ENCODE data around the gene DACT3. TPM values are rescaled to one million over a fixed set of nuclear protein-coding genes. Genes with fewer than 3 reads are reported as not detected.

Gene DACT3
- total RNA-seq, 4 donors from 2014 or later = 1.7 to 3.2 (median 2.7) TPM

- Histone ChIP-seq H3K36me3 (no peaks in the 10 kb centered on the region), H3K4me1 (peaks cover 17 to 24% of the 10 kb centered on the region in 2 donors), H3K27me3 (peaks cover 20% of the 10 kb centered on the region), H3K4me3 (replicated peaks in 1 of 3) (no peak overlapping the region), H3K27ac (peak overlapping the region in 2 of 3 donors; percentile 36 to 45), H3K9me3 (no peaks in the 10 kb centered on the region)
- intact Hi-C loops (cut with DNase I) = no loop called here
- WGBS, 2 donors = 11 to 23% methylated on average over 14 to 19 of the region's 49 CpGs
- TF ChIP-seq CTCF (IDR thresholded peaks at IDR 0.05) (no peak), POLR2A (IDR thresholded peaks at IDR 0.05) (no peak)
- no peak for DNase-seq
Observed at GRCh38 chr19:46639358-46640182, 21.4 kb downstream of the DACT3 start.

- intact Hi-C loops (cut with DNase I) = no loop called here
- WGBS, 2 donors = 76 to 78% methylated on average over 14 of the region's 14 CpGs
Observed at GRCh38 chr19:46637224-46637623, 23.8 kb downstream of the DACT3 start.

GRCh38 chr19:46635920-46636761, 24.8 kb downstream of the DACT3 start, which contains the start of gene GNG8:
Gene GNG8 (minus strand): TSS chr19:46636202. CDS start chr19:46634682, 1,520 bp downstream.
- 36% methylated on average over 21 of the region's 34 CpGs for WGBS, 2 donors
- peaks cover 23% of the 10 kb centered on the region for H3K27me3 ChIP-seq
- DNase-seq = no peak
- H3K9me3 ChIP-seq = no peaks in the 10 kb centered on the region
- no peak for TF ChIP-seq POLR2A (IDR thresholded peaks at IDR 0.05)
- no peaks in the 10 kb centered on the region for H3K36me3 ChIP-seq
- intact Hi-C loops (cut with DNase I) = no loop called here
- no peak within 1 kb of the TSS for H3K4me3 ChIP-seq (replicated peaks in 1 of 3)
- H3K27ac ChIP-seq = no peak within 1 kb of the TSS
- H3K4me1 ChIP-seq = peaks cover 23 to 37% of the 10 kb centered on the region in 2 donors

More at GRCh38 chr19:46637224-46637623, 23.8 kb downstream of the DACT3 start:
- Histone ChIP-seq H3K4me3 (replicated peaks in 1 of 3) (no peak overlapping the region), H3K4me1 (peaks cover 23 to 37% of the 10 kb centered on the region in 2 donors), H3K9me3 (no peaks in the 10 kb centered on the region), H3K27ac (no peak overlapping the region), H3K36me3 (no peaks in the 10 kb centered on the region), H3K27me3 (peaks cover 23% of the 10 kb centered on the region)
- TF ChIP-seq CTCF (IDR thresholded peaks at IDR 0.05) (no peak), POLR2A (IDR thresholded peaks at IDR 0.05) (no peak)
- DNase-seq = no peak

- no peak for DNase-seq
- Histone ChIP-seq H3K36me3 (no peaks in the 10 kb centered on the region), H3K9me3 (no peaks in the 10 kb centered on the region), H3K27me3 (peaks cover 15% of the 10 kb centered on the region), H3K4me1 (peaks cover 21 to 34% of the 10 kb centered on the region in 2 donors), H3K4me3 (replicated peaks in 1 of 3) (no peak overlapping the region), H3K27ac (no peak overlapping the region)
- no peak for TF ChIP-seq CTCF (IDR thresholded peaks at IDR 0.05)
- TF ChIP-seq POLR2A (IDR thresholded peaks at IDR 0.05) = no peak
- 7 to 10% methylated on average over 23 of the region's 23 CpGs for WGBS, 2 donors
- intact Hi-C loops (cut with DNase I) = no loop called here
Observed at GRCh38 chr19:46634656-46635218, 26.2 kb downstream of the DACT3 start.

GRCh38 chr19:46634045-46634655, 26.8 kb downstream of the DACT3 start:
- intact Hi-C loops (cut with DNase I) = no loop called here
- WGBS, 2 donors = 6% methylated on average over 26 to 31 of the region's 38 CpGs
- no peak for TF ChIP-seq CTCF (IDR thresholded peaks at IDR 0.05)
- no peak for TF ChIP-seq POLR2A (IDR thresholded peaks at IDR 0.05)
- Histone ChIP-seq H3K27ac (no peak overlapping the region), H3K9me3 (no peaks in the 10 kb centered on the region), H3K4me1 (peaks cover 15 to 28% of the 10 kb centered on the region in 2 donors), H3K4me3 (replicated peaks in 1 of 3) (no peak overlapping the region), H3K27me3 (peaks cover 9% of the 10 kb centered on the region), H3K36me3 (no peaks in the 10 kb centered on the region)
- DNase-seq = peak; percentile 62 to 65

All from thyroid gland (tissue), 4 donors.